Body of pancreas (tissue), 4 donors: ENCODE results near the gene KLHL29. TPM values are rescaled to one million over a fixed set of nuclear protein-coding genes. Genes with fewer than 3 reads are reported as not detected.

Source experiments
- ATAC-seq: fragments of 150-250 bp; one replicate; pipeline ENCODE4 v1.9.1; 2016
- DNase-seq, 4 donors: peaks; one replicate each; pipeline ENCODE4 v3.0.0-alpha.2; 2019
- H3K27ac ChIP-seq, 4 donors: fragments of 200-600 bp; sonication (generic); 1 replicate in 3 of 4; 2 replicates in 1 of 4; pipeline versions ENCODE4 v1.5.1 to v1.6.1; 2016 to 2019; ENCODE audit warnings: mild to moderate bottlenecking in 1 of 4, mixed read lengths in 1 of 4, moderate library complexity in 1 of 4
- H3K27me3 ChIP-seq, 2 donors: fragments of 200-600 bp; sonication (generic); one replicate each; pipeline ENCODE4 v1.6.0; 2016; ENCODE audit warnings: mild to moderate bottlenecking in 1 of 2
- H3K36me3 ChIP-seq, 2 donors: fragments of 200-600 bp; sonication (generic); replicated peaks in 1 of 2; 2 replicates each; pipeline ENCODE4 v1.5.1; 2016; ENCODE audit warnings: low read depth in 2 of 2; ENCODE audit not compliant: insufficient read depth in 1 of 2
- H3K4me1 ChIP-seq: fragments of 200-600 bp; sonication (generic); one replicate; pipeline ENCODE4 v1.6.0; 2016
- H3K4me3 ChIP-seq, 2 donors: fragments of 200-600 bp; sonication (generic); 1 replicate in 1 of 2; 2 replicates in 1 of 2; pipeline ENCODE4 v1.5.1; 2016 to 2019
- H3K9me3 ChIP-seq, 3 donors: fragments of 200-600 bp; sonication (generic); 1 replicate in 2 of 3; 2 replicates in 1 of 3; pipeline ENCODE4 v1.5.1; 2016
- CTCF ChIP-seq, 7 experiments: fragments of 450-650 bp in 4 of 7; fragments of 200-600 bp in 3 of 7; sonication (generic) in 3 of 7; IDR thresholded peaks; one replicate each; pipeline ENCODE4 v1.5.1; 2016 to 2019; ENCODE audit warnings: antibody characterized with exemption in 7 of 7
- POLR2A ChIP-seq, 3 donors: fragments of 450-650 bp; IDR thresholded peaks; one replicate each; pipeline ENCODE4 v1.6.1; 2016; ENCODE audit warnings: antibody characterized with exemption in 3 of 3, mild to moderate bottlenecking in 2 of 3
- WGBS, 2 donors: methylation state at CpG; one replicate each; pipeline ENCODE4 v1.1.5; 2017; 5-methylcytosine and 5-hydroxymethylcytosine counted together
- intact Hi-C: fragments of 100-400 bp; cut with DNase I; formaldehyde crosslinking; loops from one replicate; pipeline ENCODE4 v1.15.1; 2023
- total RNA-seq, 2 donors: library from RNA; depleted of rRNA; stranded (reverse); fragments of >200 nt; gene quantifications; one replicate each; pipeline ENCODE4 v1.1.0, GENCODE V29; 2016

The KLHL29 gene
- total RNA-seq, 2 donors from 2014 or later, result 4.0 to 4.4 TPM

GRCh38 chr2:23659328-23659727, 274.3 kb downstream of the KLHL29 start:
- H3K27me3 ChIP-seq, result no peaks in the 10 kb centered on the region
- no peak overlapping the region for H3K27ac ChIP-seq
- DNase-seq, result no peak
- no peak overlapping the region for H3K4me3 ChIP-seq
- no peaks in the 10 kb centered on the region for H3K36me3 ChIP-seq
- intact Hi-C loops, result no loop called here
- TF ChIP-seq POLR2A (IDR thresholded peaks at IDR 0.05) (no peak), CTCF (IDR thresholded peaks at IDR 0.05) (no peak)
- ATAC-seq, result no peak
- no peaks in the 10 kb centered on the region for H3K9me3 ChIP-seq
- H3K4me1 ChIP-seq, result no peaks in the 10 kb centered on the region
- WGBS, 2 donors, result 86 to 88% methylated on average over 9 of the region's 9 CpGs

DNA sequence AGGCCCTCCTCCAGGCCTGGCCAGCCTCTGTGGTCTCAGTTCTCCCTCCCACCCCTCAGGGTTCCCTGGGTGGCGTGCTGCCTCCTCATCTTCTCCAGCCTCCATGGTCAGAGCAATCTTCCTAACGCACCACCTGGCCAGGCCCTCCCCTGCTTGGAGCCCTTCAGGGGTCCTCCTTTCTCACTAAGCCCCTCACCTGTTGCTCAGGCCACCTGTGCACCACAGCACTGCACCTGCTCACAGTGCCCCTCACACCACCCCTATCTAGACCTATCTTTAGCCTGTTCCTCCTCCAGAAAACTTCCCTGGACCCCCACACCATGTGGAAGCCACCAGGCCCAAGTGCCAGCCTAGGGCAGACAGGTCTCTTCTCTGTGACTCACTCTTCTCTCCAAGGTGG, 274.8 kb downstream of the KLHL29 start:
- Histone ChIP-seq H3K9me3 (no peaks in the 10 kb centered on the region), H3K27ac (no peak overlapping the region), H3K4me1 (no peaks in the 10 kb centered on the region), H3K27me3 (no peaks in the 10 kb centered on the region), H3K4me3 (no peak overlapping the region), H3K36me3 (no peaks in the 10 kb centered on the region)
- TF ChIP-seq POLR2A (IDR thresholded peaks at IDR 0.05) (no peak), CTCF (IDR thresholded peaks at IDR 0.05) (no peak)
- ATAC-seq (no peak), DNase-seq (no peak)
- 82 to 97% methylated on average over 2 of the region's 2 CpGs for WGBS, 2 donors
- intact Hi-C loops, result no loop called here

GRCh38 chr2:23660237-23660636, 275.3 kb downstream of the KLHL29 start:
- WGBS, 2 donors, result 100% methylated on average over 2 of the region's 2 CpGs
- H3K27ac ChIP-seq, result no peak overlapping the region
- DNase-seq (no peak), ATAC-seq (no peak)
- H3K4me3 ChIP-seq, result no peak overlapping the region
- H3K36me3 ChIP-seq, result no peaks in the 10 kb centered on the region
- H3K9me3 ChIP-seq, result no peaks in the 10 kb centered on the region
- intact Hi-C loops, result no loop called here
- no peaks in the 10 kb centered on the region for H3K4me1 ChIP-seq
- H3K27me3 ChIP-seq, result no peaks in the 10 kb centered on the region
- TF ChIP-seq POLR2A (IDR thresholded peaks at IDR 0.05) (no peak), CTCF (IDR thresholded peaks at IDR 0.05) (no peak)

DNA sequence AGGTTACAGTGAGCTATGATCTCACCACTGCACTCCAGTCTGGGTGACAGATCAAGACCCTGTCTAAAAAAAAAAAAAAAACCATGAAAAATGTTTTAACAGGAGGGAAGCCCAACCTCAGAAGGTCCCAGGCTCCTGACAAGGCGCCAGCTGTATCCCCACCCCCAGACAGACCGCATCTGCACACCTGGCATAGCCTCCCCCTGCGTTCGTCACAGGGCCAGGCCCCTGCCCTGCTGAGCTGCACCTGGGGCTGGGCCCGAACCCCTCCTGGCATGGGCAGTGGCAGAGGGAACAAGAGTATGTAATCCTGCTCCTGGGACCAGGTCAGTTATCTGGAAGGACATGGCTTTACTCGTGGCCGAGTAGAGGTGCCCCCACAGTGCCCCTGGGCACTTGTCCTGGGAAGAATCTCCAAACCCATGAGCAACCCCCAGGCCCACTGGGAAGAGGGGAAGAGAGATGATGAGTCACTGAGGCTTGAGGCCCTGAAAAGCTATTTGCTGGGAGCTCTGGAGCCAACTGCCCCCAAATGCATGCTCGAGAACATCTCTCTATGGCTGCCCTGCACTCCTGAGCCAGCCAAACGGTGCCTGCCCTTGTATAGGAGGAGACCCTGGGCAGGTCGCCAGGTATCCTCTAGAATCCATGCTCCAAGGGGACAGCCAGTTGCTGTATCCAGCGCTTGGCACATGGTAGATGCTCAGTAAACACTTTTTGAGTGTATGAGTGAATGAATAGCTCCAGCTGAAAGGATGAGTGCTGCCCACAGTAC, 276.5 kb downstream of the KLHL29 start:
- DNase-seq, result no peak
- no peaks in the 10 kb centered on the region for H3K36me3 ChIP-seq
- TF ChIP-seq CTCF (IDR thresholded peaks at IDR 0.05) (no peak), POLR2A (IDR thresholded peaks at IDR 0.05) (no peak)
- H3K27me3 ChIP-seq, result no peaks in the 10 kb centered on the region
- no peak overlapping the region for H3K4me3 ChIP-seq
- no peak overlapping the region for H3K27ac ChIP-seq
- no peaks in the 10 kb centered on the region for H3K9me3 ChIP-seq
- WGBS, 2 donors, result 70 to 75% methylated on average over 5 to 11 of the region's 11 CpGs
- no peak for ATAC-seq
- intact Hi-C loops, result no loop called here
- no peaks in the 10 kb centered on the region for H3K4me1 ChIP-seq

- ATAC-seq (no peak), DNase-seq (no peak)
- Histone ChIP-seq H3K27me3 (no peaks in the 10 kb centered on the region), H3K9me3 (no peaks in the 10 kb centered on the region), H3K4me3 (no peak overlapping the region), H3K27ac (no peak overlapping the region), H3K36me3 (no peaks in the 10 kb centered on the region), H3K4me1 (no peaks in the 10 kb centered on the region)
- intact Hi-C loops, result no loop called here
- 74 to 76% methylated on average over 5 to 6 of the region's 6 CpGs for WGBS, 2 donors
- TF ChIP-seq CTCF (IDR thresholded peaks at IDR 0.05), result no peak
- no peak for TF ChIP-seq POLR2A (IDR thresholded peaks at IDR 0.05)
These were observed 277.5 kb downstream of the KLHL29 start for GRCh38 chr2:23662466-23662865.
